ENCODE measurements around the gene CDH8. TPM values are rescaled to one million over a fixed set of nuclear protein-coding genes. Genes with fewer than 3 reads are reported as not detected.

CDH8 gene
- total and polyA plus RNA-seq, 4 donors: 0.09 TPM; not detected in 3

GRCh38 chr16:62020681-62021080 lies 15.6 kb downstream of the CDH8 start:
- H3K9ac ChIP-seq (ENCODE audit: low read depth in 1 of 2, low read length in 2 of 2): no peak overlapping the region
- 69% methylated on average over 6 of the region's 6 CpGs for WGBS
- TF ChIP-seq FOXA1 (IDR thresholded peaks at IDR 0.05): no peak
- no peak for TF ChIP-seq HNF4A (conservative IDR thresholded peaks at IDR 0.05)
- no peak for TF ChIP-seq YY1 (IDR thresholded peaks at IDR 0.05)
- no peak for TF ChIP-seq SP1 (IDR thresholded peaks at IDR 0.05)
- TF ChIP-seq ATF3 (IDR thresholded peaks at IDR 0.05): no peak
- TF ChIP-seq ZBTB33 (IDR thresholded peaks at IDR 0.05): no peak
- no peak for TF ChIP-seq MAX (IDR thresholded peaks at IDR 0.05)
- no peak for DNase-seq (ENCODE audit: low spot score)
- peaks cover 0 to 3% (median 1%) of the 10 kb centered on the region in 4 donors for H3K27me3 ChIP-seq (ENCODE audit: control insufficient read depth in 4 of 4, insufficient read depth in 4 of 4, low read length in 3 of 4)
- no peak overlapping the region for H3K27ac ChIP-seq (ENCODE audit: low read depth in 1 of 2, low read length in 2 of 2)
- H3K36me3 ChIP-seq (ENCODE audit: control insufficient read depth in 4 of 4, insufficient read depth in 3 of 4, low read depth in 1 of 4, low read length in 3 of 4): no peaks in the 10 kb centered on the region
- H3K4me3 ChIP-seq (ENCODE audit: low read depth in 1 of 3, low read length in 3 of 3): no peak overlapping the region
- H3K4me1 ChIP-seq (ENCODE audit: control insufficient read depth in 4 of 4, insufficient read depth in 4 of 4, low read length in 3 of 4): no peaks in the 10 kb centered on the region
- H3K9me3 ChIP-seq (ENCODE audit: control insufficient read depth in 4 of 4, low read length in 3 of 4): no peaks in the 10 kb centered on the region

- H3K9me3 ChIP-seq (ENCODE audit: control insufficient read depth in 4 of 4, low read length in 3 of 4): no peaks in the 10 kb centered on the region
- WGBS: 57% methylated on average over 1 of the region's 1 CpG
Measured at GRCh38 chr16:62019851-62020250, 16.4 kb downstream of the CDH8 start.

More at GRCh38 chr16:62019851-62020250, 16.4 kb downstream of the CDH8 start:
- Histone ChIP-seq H3K9ac (ENCODE audit: low read depth in 1 of 2, low read length in 2 of 2) (no peak overlapping the region), H3K36me3 (ENCODE audit: control insufficient read depth in 4 of 4, insufficient read depth in 3 of 4, low read depth in 1 of 4, low read length in 3 of 4) (no peaks in the 10 kb centered on the region), H3K4me3 (ENCODE audit: low read depth in 1 of 3, low read length in 3 of 3) (no peak overlapping the region), H3K4me1 (ENCODE audit: control insufficient read depth in 4 of 4, insufficient read depth in 4 of 4, low read length in 3 of 4) (no peaks in the 10 kb centered on the region), H3K27ac (ENCODE audit: low read depth in 1 of 2, low read length in 2 of 2) (no peak overlapping the region), H3K27me3 (ENCODE audit: control insufficient read depth in 4 of 4, insufficient read depth in 4 of 4, low read length in 3 of 4) (peaks cover 0 to 3% (median 1%) of the 10 kb centered on the region in 4 donors)
- TF ChIP-seq GABPA (IDR thresholded peaks at IDR 0.05 in 1 of 2, conservative IDR thresholded peaks at IDR 0.05 in 1 of 2) (no peak), NR2F2 (IDR thresholded peaks at IDR 0.05) (no peak), FOXA2 (IDR thresholded peaks at IDR 0.05) (no peak), REST (IDR thresholded peaks at IDR 0.05) (no peak), ATF3 (IDR thresholded peaks at IDR 0.05) (no peak), RAD21 (IDR thresholded peaks at IDR 0.05) (no peak), YY1 (IDR thresholded peaks at IDR 0.05) (no peak), EGR1 (IDR thresholded peaks at IDR 0.05; ENCODE audit: low read depth in 2 of 2) (no peak), TAF1 (conservative IDR thresholded peaks at IDR 0.05) (no peak), HNF4G (IDR thresholded peaks at IDR 0.05) (no peak), HNF4A (conservative IDR thresholded peaks at IDR 0.05) (no peak), SP1 (IDR thresholded peaks at IDR 0.05) (no peak)
- no peak for DNase-seq (ENCODE audit: low spot score)
